ENCODE measurements around the gene TECTB.

DNA sequence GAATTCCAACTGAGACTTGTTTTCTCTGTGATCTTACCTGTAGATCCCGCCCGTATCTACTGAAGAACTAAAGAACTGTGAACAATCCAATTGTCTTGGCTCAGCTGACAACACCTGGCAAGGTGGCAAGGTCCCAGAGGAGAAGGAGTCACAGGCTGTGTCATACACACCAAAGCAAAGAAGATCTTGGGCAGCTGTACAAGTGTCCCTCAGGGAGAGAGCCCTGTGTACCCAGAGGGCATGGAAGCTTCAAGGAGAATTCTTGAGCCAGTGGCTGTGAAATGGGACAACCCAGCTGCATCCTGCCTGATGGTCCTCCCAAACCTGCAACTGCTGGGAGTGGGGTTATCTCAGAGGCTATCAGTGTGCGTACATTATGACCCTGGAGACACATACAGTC is 46.7 kb upstream of the TECTB start:
- TF ChIP-seq, protein P1, sequence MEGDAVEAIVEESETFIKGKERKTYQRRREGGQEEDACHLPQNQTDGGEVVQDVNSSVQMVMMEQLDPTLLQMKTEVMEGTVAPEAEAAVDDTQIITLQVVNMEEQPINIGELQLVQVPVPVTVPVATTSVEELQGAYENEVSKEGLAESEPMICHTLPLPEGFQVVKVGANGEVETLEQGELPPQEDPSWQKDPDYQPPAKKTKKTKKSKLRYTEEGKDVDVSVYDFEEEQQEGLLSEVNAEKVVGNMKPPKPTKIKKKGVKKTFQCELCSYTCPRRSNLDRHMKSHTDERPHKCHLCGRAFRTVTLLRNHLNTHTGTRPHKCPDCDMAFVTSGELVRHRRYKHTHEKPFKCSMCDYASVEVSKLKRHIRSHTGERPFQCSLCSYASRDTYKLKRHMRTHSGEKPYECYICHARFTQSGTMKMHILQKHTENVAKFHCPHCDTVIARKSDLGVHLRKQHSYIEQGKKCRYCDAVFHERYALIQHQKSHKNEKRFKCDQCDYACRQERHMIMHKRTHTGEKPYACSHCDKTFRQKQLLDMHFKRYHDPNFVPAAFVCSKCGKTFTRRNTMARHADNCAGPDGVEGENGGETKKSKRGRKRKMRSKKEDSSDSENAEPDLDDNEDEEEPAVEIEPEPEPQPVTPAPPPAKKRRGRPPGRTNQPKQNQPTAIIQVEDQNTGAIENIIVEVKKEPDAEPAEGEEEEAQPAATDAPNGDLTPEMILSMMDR (IDR thresholded peaks at IDR 0.05), result no peak
- TF ChIP-seq POLR2A (IDR thresholded peaks at IDR 0.05) (no peak), EP300 (IDR thresholded peaks at IDR 0.05) (no peak)
